HepG2 (cell line): ENCODE data around the gene RPL23. TPM values are rescaled to one million over a fixed set of nuclear protein-coding genes. Genes with fewer than 3 reads are reported as not detected.

Experiments used
- ATF1 ChIP-seq: IDR thresholded peaks from 2 replicates; pipeline ENCODE4 v1.6.1; 2016; ENCODE audit warnings: mild to moderate bottlenecking, control low read depth
- ATF7-NPFF ChIP-seq: sonication (generic); formaldehyde crosslinking; IDR thresholded peaks from 2 replicates; pipeline ENCODE4 v1.8.1; 2023; ENCODE audit warnings: mild to moderate bottlenecking, low read depth, missing genetic modification reagents, moderate library complexity
- ATM ChIP-seq: fragments of 450-650 bp; IDR thresholded peaks from 2 replicates; pipeline ENCODE4 v1.7.1; 2017; ENCODE audit warnings: mild to moderate bottlenecking, borderline replicate concordance
- CHD4 ChIP-seq: fragments of 200-600 bp; sonication (generic); IDR thresholded peaks from 2 replicates; pipeline ENCODE4 v1.7.0; 2017; ENCODE audit warnings: mild to moderate bottlenecking, low read length, borderline replicate concordance
- IRX3 ChIP-seq: sonication (generic); formaldehyde crosslinking; IDR thresholded peaks from 2 replicates; pipeline ENCODE4 v1.8.1; 2023; ENCODE audit warnings: mild to moderate bottlenecking, low read depth, missing genetic modification reagents, borderline replicate concordance
- JARID2 ChIP-seq: sonication (generic); formaldehyde crosslinking; IDR thresholded peaks from 2 replicates; pipeline ENCODE4 v1.8.1; 2023; ENCODE audit warnings: missing genetic modification reagents, inconsistent platforms; ENCODE audit not compliant: insufficient replicate concordance
- KAT7 ChIP-seq: IDR thresholded peaks from 2 replicates; pipeline ENCODE4 v1.6.1; 2018; ENCODE audit warnings: borderline replicate concordance, missing compliant biosample characterization
- MIXL1 ChIP-seq: IDR thresholded peaks from 2 replicates; pipeline ENCODE4 v1.6.1; 2016
- PHF20 ChIP-seq: sonication (generic); formaldehyde crosslinking; IDR thresholded peaks from 2 replicates; pipeline ENCODE4 v1.5.0; 2020; ENCODE audit warnings: mild to moderate bottlenecking, missing genetic modification reagents
- POLR2AphosphoS2 ChIP-seq: IDR thresholded peaks from 2 replicates; pipeline ENCODE4 v1.6.1; 2011; ENCODE audit warnings: low read depth, low read length, improper control_type of control experiment
- RXRA ChIP-seq: sonication (generic); formaldehyde crosslinking; IDR thresholded peaks from 2 replicates; pipeline ENCODE4 v1.5.1; 2020; ENCODE audit warnings: missing genetic modification reagents
- SALL2 ChIP-seq: sonication (generic); formaldehyde crosslinking; IDR thresholded peaks from 2 replicates; pipeline ENCODE4 v1.8.1; 2023; ENCODE audit warnings: mild to moderate bottlenecking, missing genetic modification reagents, inconsistent platforms
- SP140L ChIP-seq: sonication (generic); formaldehyde crosslinking; IDR thresholded peaks from 2 replicates; pipeline ENCODE4 v1.4.0; 2020; ENCODE audit warnings: missing genetic modification reagents, borderline replicate concordance
- STAT5B ChIP-seq: sonication (generic); formaldehyde crosslinking; IDR thresholded peaks from 2 replicates; pipeline ENCODE4 v1.4.0; 2020; ENCODE audit warnings: missing genetic modification reagents
- TBL1XR1 ChIP-seq: fragments of 150-350 bp; IDR thresholded peaks from 2 replicates; pipeline ENCODE4 v1.6.1; 2014; ENCODE audit warnings: borderline replicate concordance, low read length; ENCODE audit not compliant: partially characterized antibody
- ZFP62 ChIP-seq: sonication (generic); formaldehyde crosslinking; IDR thresholded peaks from 2 replicates; pipeline ENCODE4 v1.4.0; 2020; ENCODE audit warnings: missing genetic modification reagents
- ZNF619 ChIP-seq: sonication (generic); formaldehyde crosslinking; IDR thresholded peaks from 2 replicates; pipeline ENCODE4 v1.4.0; 2020; ENCODE audit warnings: mild to moderate bottlenecking, missing genetic modification reagents
- ZNF83 ChIP-seq: sonication (generic); formaldehyde crosslinking; IDR thresholded peaks from 2 replicates; pipeline ENCODE4 v1.4.0; 2020; ENCODE audit warnings: missing genetic modification reagents, mild to moderate bottlenecking, borderline replicate concordance
- polyA plus RNA-seq, 8 experiments: library from polyadenylated mRNA; depleted of rRNA in 3 of 8; stranded (reverse) in 7 of 8; unstranded in 1 of 8; fragments of >200 nt; fragmentation: Illumina TruSeq in 4 of 8; extraction: Trizol in 4 of 8; gene quantifications; 2 replicates each; pipeline versions ENCODE4 v1.2.1 to v1.2.3, GENCODE V29; 2011 to 2016; ENCODE audit warnings: low read depth in 4 of 8, missing spikeins in 1 of 8, mixed read lengths in 1 of 8; ENCODE audit not compliant: insufficient read depth in 1 of 8
- total RNA-seq, 5 experiments: library from RNA; depleted of rRNA; stranded (reverse); fragments of >200 nt; fragmentation: Illumina TruSeq; extraction: Trizol; gene quantifications; 2 replicates each; pipeline ENCODE4 v1.2.3, GENCODE V29; 2016; ENCODE audit warnings: low read depth in 1 of 5
- TF ChIP-seq, protein P1 (sequence below): sonication (generic); formaldehyde crosslinking; IDR thresholded peaks from 2 replicates; pipeline ENCODE4 v1.4.0; 2020; ENCODE audit warnings: mild to moderate bottlenecking, missing genetic modification reagents, borderline replicate concordance
- TF ChIP-seq, protein P2 (sequence below): IDR thresholded peaks from 2 replicates; pipeline ENCODE4 v1.6.1; 2016
- TF ChIP-seq, protein P3 (sequence below): sonication (generic); formaldehyde crosslinking; IDR thresholded peaks from 2 replicates; pipeline ENCODE4 v1.5.1; 2020; ENCODE audit warnings: mild to moderate bottlenecking, missing genetic modification reagents, borderline replicate concordance

Gene RPL23
- total and polyA plus RNA-seq, 2 of the 13 experiments (the other 11 are each of a cell fraction or from before 2014, with no cell fraction given) = 2,790 to 4,860 TPM

DNA sequence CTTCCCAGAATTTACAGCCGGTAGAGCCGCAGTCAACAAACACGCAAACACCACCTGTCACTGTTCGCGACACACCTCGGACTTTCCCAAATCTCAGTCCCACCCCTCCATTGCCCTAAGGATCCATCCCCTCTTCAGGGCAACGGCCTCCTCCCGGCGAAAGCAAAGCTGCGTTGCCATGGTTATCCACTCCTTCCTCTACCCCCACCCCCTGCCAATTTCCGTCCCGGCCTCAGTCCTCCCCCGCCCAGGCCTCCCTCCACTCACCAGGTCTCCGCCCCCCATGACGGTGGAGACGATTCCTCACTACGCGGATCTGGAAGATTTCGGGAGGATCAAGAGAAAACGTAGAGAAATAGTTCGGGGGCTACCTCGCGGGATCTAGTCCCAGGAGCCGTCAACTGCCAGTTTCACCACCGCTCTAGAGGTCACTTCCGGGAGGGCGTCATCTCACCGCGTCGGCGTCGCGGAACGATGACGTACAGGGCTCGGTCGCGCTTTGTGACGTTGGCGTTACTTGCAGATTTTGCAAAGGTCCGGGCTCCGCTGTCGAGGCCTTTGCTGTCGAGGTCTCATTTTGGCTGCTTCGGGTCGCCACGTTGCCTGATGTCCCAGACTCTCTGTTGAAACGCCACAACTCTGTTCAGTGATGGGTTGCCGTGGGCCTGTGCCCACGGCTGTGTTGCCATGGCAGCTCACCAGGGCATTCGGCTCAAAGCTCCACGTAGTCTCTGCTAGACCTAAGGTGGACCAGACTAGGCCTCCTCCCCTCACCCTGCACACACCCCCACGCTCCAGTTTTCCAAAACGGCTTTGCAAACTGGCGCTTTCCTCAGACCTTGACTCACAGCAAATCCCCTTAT lies 28.4 kb downstream of the RPL23 start, which contains the start of gene CWC25 (continued):
- TF ChIP-seq, protein P1, sequence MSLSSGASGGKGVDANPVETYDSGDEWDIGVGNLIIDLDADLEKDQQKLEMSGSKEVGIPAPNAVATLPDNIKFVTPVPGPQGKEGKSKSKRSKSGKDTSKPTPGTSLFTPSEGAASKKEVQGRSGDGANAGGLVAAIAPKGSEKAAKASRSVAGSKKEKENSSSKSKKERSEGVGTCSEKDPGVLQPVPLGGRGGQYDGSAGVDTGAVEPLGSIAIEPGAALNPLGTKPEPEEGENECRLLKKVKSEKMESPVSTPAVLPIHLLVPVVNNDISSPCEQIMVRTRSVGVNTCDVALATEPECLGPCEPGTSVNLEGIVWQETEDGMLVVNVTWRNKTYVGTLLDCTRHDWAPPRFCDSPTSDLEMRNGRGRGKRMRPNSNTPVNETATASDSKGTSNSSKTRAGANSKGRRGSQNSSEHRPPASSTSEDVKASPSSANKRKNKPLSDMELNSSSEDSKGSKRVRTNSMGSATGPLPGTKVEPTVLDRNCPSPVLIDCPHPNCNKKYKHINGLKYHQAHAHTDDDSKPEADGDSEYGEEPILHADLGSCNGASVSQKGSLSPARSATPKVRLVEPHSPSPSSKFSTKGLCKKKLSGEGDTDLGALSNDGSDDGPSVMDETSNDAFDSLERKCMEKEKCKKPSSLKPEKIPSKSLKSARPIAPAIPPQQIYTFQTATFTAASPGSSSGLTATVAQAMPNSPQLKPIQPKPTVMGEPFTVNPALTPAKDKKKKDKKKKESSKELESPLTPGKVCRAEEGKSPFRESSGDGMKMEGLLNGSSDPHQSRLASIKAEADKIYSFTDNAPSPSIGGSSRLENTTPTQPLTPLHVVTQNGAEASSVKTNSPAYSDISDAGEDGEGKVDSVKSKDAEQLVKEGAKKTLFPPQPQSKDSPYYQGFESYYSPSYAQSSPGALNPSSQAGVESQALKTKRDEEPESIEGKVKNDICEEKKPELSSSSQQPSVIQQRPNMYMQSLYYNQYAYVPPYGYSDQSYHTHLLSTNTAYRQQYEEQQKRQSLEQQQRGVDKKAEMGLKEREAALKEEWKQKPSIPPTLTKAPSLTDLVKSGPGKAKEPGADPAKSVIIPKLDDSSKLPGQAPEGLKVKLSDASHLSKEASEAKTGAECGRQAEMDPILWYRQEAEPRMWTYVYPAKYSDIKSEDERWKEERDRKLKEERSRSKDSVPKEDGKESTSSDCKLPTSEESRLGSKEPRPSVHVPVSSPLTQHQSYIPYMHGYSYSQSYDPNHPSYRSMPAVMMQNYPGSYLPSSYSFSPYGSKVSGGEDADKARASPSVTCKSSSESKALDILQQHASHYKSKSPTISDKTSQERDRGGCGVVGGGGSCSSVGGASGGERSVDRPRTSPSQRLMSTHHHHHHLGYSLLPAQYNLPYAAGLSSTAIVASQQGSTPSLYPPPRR (CRISPR knock-in tag) = no peak
- TF ChIP-seq, protein P2, sequence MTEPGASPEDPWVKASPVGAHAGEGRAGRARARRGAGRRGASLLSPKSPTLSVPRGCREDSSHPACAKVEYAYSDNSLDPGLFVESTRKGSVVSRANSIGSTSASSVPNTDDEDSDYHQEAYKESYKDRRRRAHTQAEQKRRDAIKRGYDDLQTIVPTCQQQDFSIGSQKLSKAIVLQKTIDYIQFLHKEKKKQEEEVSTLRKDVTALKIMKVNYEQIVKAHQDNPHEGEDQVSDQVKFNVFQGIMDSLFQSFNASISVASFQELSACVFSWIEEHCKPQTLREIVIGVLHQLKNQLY (CRISPR knock-in tag) = peak; percentile 67
- TF ChIP-seq ATF7-NPFF (CRISPR knock-in tag) = peak; percentile 76; the same call in 1 of the 2 replicates
- no peak; the same call in 1 of the 2 replicates for TF ChIP-seq ZFP62 (CRISPR knock-in tag)
- TF ChIP-seq SP140L (CRISPR knock-in tag) = no peak; the same call in 1 of the 2 replicates
- TF ChIP-seq TBL1XR1 = peak; percentile 69
- TF ChIP-seq ATM = peak; percentile 95; the same call in 1 of the 2 replicates
- no peak; the same call in 1 of the 2 replicates for TF ChIP-seq ZNF83 (CRISPR knock-in tag)
- peak; percentile 86; the same call in 1 of the 2 replicates for TF ChIP-seq STAT5B (CRISPR knock-in tag)
- TF ChIP-seq PHF20 (CRISPR knock-in tag) = peak; percentile 100
- TF ChIP-seq ZNF619 (CRISPR knock-in tag) = peak; percentile 94
- TF ChIP-seq JARID2 = peak; percentile 61
- TF ChIP-seq CHD4 = no peak
- peak; percentile 91 for TF ChIP-seq MIXL1 (CRISPR knock-in tag)
- TF ChIP-seq, protein P3, sequence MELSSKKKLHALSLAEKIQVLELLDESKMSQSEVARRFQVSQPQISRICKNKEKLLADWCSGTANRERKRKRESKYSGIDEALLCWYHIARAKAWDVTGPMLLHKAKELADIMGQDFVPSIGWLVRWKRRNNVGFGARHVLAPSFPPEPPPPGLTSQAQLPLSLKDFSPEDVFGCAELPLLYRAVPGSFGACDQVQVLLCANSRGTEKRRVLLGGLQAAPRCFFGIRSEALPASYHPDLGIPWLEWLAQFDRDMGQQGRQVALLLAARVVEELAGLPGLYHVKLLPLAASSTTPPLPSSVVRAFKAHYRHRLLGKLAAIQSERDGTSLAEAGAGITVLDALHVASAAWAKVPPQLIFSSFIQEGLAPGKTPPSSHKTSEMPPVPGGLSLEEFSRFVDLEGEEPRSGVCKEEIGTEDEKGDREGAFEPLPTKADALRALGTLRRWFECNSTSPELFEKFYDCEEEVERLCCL (CRISPR knock-in tag) = 0 out of 2 replicates have a peak, but pooled peaks have one; percentile 23
- TF ChIP-seq SALL2 (CRISPR knock-in tag) = peak; percentile 86
- no peak for TF ChIP-seq IRX3 (CRISPR knock-in tag)
- peak; percentile 94 for TF ChIP-seq POLR2AphosphoS2
- peak; percentile 100 for TF ChIP-seq ATF1
- peak; percentile 93 for TF ChIP-seq KAT7 (CRISPR knock-in tag)
- TF ChIP-seq RXRA (CRISPR knock-in tag) = peak; percentile 90
